Vein endothelial cell (primary cell): ENCODE data around the gene AMDHD1. TPM values are rescaled to one million over a fixed set of nuclear protein-coding genes. Genes with fewer than 3 reads are reported as not detected.

Experiments used
- total RNA-seq: library from RNA; depleted of rRNA; stranded (reverse); fragments of >200 nt; gene quantifications from 2 replicates; pipeline ENCODE4 v1.2.3, GENCODE V29; 2012

AMDHD1 gene
- 0.29 TPM in 1 of 2 replicates, not detected in the other for total RNA-seq

DNA sequence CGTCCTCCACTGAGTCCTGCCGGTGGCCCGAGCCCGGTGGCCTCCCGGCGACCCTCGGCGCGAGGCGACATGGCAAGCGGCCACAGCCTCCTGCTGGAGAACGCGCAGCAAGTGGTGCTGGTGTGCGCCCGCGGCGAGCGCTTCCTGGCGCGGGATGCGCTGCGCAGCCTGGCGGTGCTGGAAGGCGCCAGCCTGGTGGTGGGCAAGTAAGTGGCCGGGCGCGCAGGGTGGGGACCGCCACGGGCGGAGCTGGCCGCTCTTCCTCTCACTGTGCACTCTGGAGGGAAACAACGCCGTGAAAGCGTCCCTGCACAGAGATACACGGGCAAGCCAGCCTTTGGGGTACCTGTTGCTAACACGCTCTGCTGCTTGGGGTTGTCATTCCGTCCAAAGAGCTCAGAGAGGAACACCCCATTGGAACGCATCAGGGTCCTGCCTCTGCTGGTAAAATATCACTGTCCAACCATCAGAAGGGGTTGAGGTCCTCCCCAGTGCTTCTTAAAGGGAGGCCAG, at the start of gene AMDHD1:
Gene AMDHD1 (plus strand): TSS at position 2 of the 513 bp plus-strand sequence. CDS start 68 bp downstream, at position 70.

DNA sequence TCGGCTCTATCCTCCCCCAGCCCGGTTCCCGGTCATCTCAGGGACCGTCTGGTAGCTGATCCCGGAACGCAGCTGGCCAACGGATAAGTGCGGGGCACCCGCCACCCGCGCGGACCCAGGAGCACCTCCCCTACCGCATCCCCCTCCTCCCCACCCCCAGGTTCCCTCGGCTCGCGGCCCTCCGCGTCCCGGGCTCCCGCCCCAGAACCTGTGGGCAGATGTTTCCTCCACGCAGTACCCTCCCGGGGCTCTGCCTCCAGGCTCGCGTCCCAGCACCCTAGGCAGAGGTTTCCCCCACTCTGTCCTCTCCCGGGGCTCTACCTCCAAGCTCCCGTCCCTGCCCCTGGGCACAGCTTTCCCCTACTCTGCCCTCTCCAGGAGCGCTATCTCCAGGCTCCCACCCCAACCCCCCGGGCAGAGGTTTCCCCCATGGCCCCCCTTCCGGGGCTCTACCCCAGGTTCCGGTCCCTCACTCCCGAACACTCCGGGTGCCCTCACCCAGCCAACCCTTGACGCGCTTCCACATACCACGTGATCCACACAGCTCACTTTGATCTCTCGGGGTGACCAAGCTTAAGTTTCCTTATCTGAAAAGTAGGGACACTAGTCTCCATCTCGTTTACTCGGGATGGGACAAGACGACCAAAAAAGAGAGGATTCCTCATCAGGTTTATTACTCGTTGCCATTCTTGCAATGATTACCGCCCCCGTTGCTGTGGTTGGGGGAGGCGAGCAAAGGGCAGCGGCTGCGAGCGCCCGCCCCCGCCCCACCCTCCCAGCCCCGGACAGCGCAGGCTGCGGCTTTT, 404 bp upstream of the AMDHD1 start, which contains the start of gene CCDC38:
Gene CCDC38 (minus strand): TSS at position 91 of the 806 bp plus-strand sequence. CDS start 6,105 bp downstream, outside the sequence.

DNA sequence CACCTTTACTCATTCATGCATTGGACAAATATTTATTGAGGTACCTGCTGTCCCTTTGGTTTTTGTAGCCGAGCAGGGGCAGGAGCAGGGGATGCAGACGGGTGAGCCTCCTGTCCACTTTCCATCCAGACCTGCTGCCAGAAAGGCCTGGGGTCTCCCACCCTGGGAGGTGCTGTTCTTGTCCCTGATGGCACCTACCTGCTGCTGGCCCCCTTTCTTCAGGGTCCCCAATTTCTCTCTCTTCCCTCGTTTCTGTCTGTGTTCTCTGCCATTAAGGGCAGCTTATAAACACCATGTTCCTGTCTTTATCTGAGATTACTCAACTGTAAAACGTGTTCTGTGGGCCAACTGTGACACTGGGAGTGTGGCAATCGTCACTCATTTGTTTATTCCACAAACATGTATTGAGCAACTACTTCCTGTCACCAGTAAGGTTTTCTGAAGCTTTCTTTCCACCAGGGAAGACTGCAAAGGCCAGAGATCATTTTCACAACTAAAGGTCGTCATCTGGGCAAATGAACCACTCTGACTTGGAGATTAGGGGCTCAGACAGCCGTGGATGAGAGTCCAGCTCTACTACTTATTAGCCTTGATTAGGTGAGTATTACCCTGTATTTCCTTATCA, 53.0 kb downstream of the AMDHD1 start, which contains the start of gene HAL:
Gene HAL (minus strand): TSS at position 311 of the 625 bp plus-strand sequence. CDS start 434 bp downstream, outside the sequence.

Other genes starting within 250 kb of the AMDHD1 start
- gene NTN4, start 152.6 kb upstream of the AMDHD1 start, total RNA-seq, result 288 and 387 TPM in 2 replicates
- 8.7 and 10.1 TPM in 2 replicates for gene SNRPF, start 84.4 kb upstream of the AMDHD1 start, total RNA-seq
- 0.10 TPM in 1 of 2 replicates, not detected in the other for gene CCDC38, start 717 bp upstream of the AMDHD1 start, total RNA-seq
- gene HAL, start 53.0 kb downstream of the AMDHD1 start, total RNA-seq, result 1.1 TPM in 1 of 2 replicates, not detected in the other
- 81.0 and 82.7 TPM in 2 replicates for gene LTA4H, start 92.3 kb downstream of the AMDHD1 start, total RNA-seq